MM.1S (cell line): ENCODE data around the gene ANKMY1.

Experiments
- EZH2 ChIP-seq: fragments of 300-600 bp; sonication (generic); optimal IDR thresholded peaks from 2 replicates; pipeline ENCODE3; 2017; ENCODE audit warnings: low read depth, mild to moderate bottlenecking, antibody characterized with exemption, low read length, mixed read lengths
- EZH2phosphoT487 ChIP-seq: fragments of 300-600 bp; sonication (generic); IDR thresholded peaks from 2 replicates; pipeline ENCODE4 v1.6.1; 2018; ENCODE audit warnings: antibody characterized with exemption, low read length
- TF ChIP-seq, protein P1 (sequence below): fragments of 300-600 bp; sonication (generic); IDR thresholded peaks from 2 replicates; pipeline ENCODE4 v1.5.1; 2016; ENCODE audit warnings: antibody characterized with exemption, low read length, mixed read lengths

DNA sequence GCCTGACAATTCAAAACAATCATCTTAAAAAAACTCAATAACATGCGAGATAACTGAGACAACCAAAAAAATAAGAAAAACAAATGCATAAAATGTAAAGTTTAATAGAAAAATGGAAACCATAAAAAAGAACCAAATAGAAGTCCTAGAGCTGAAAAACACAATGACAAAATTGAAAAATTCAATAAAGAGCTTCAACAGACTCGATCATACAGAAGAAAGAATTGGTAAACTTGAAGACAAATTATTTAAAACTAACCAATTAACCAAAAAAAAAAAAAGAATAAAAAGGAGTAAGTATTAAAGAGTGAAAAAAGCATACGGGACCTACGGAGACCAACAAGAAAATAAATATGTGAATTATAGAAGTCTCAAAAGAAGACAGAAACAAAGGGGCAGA lies 84.6 kb downstream of the ANKMY1 start:
- TF ChIP-seq, protein P1, sequence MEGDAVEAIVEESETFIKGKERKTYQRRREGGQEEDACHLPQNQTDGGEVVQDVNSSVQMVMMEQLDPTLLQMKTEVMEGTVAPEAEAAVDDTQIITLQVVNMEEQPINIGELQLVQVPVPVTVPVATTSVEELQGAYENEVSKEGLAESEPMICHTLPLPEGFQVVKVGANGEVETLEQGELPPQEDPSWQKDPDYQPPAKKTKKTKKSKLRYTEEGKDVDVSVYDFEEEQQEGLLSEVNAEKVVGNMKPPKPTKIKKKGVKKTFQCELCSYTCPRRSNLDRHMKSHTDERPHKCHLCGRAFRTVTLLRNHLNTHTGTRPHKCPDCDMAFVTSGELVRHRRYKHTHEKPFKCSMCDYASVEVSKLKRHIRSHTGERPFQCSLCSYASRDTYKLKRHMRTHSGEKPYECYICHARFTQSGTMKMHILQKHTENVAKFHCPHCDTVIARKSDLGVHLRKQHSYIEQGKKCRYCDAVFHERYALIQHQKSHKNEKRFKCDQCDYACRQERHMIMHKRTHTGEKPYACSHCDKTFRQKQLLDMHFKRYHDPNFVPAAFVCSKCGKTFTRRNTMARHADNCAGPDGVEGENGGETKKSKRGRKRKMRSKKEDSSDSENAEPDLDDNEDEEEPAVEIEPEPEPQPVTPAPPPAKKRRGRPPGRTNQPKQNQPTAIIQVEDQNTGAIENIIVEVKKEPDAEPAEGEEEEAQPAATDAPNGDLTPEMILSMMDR = no peak
- TF ChIP-seq EZH2 (no peak), EZH2phosphoT487 (no peak)
